ENCODE results near the gene CHTF18. TPM values are rescaled to one million over a fixed set of nuclear protein-coding genes. Genes with fewer than 3 reads are reported as not detected.

CHTF18 gene
- total and polyA plus RNA-seq, 10 of the 15 experiments (the other 5 are each of a cell fraction or from before 2014, with no cell fraction given), result 1.6 to 87.8 (median 19.4) TPM

DNA sequence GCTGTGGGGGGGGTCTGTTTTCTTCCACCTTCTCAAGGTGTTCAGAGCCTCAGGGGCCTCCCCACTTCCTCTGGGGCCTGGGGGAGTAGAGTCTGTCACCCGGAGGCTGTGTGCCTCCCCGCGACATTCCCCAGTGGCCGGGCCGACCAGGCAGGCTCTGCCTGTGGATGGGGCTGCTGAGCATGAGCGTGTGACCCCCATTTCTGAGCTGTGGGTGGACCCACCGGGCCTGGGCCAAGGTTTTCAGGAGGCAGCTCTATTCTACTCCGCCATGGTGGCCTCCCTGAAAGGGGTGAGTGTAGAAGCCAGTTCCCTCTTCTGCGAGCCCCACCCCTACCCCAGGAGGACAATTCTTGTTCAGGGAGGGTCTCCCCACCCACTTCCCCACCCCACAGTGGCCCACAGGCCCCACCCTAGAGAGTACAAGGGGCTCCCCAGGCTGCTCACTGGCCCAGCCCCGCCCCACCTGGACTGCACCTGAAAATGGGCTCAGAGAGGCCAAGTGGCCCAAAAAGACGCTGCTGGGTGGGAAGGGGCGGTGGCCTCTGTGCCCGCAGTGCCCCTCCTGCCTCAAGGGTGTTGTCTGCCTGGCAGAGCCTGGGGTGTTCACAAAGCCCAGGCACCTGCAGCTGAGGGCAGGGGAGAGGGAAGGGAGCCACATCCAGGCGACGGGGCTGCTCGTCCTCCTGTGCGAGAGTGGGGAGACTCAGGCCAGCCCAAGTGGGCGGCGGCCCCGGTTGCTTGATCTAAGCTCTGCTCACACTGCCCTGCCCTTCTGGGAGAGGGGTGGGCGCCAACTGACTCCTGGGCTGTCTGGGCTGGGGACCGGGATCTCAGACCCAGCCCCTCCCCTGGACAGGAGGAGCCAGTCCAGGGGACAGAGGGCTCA, 26.6 kb upstream of the CHTF18 start:
- H3K4me2 ChIP-seq (ENCODE audit: control insufficient read depth, insufficient read depth), result no peak overlapping the region
- no peak overlapping the region for H3K4me3 ChIP-seq
- in situ Hi-C loops (cut with MboI), result no loop called here
- TF ChIP-seq JUNB (IDR thresholded peaks at IDR 0.05) (no peak), SREBF1 (IDR thresholded peaks at IDR 0.05; ENCODE audit: low read length) (no peak), ZSCAN29 (IDR thresholded peaks at IDR 0.05) (no peak), CBX5 (IDR thresholded peaks at IDR 0.05; ENCODE audit: low read depth) (no peak), FOXM1 (IDR thresholded peaks at IDR 0.05; ENCODE audit: low read depth, low read length) (no peak), ZNF24 (IDR thresholded peaks at IDR 0.05) (no peak), GABPA (IDR thresholded peaks at IDR 0.05; ENCODE audit: low read depth) (no peak), TCF12 (IDR thresholded peaks at IDR 0.05; ENCODE audit: low read depth, low read length) (no peak), MTA2 (IDR thresholded peaks at IDR 0.05; ENCODE audit: low read depth) (no peak), ZNF622 (IDR thresholded peaks at IDR 0.05) (no peak), SIX5 (IDR thresholded peaks at IDR 0.05; ENCODE audit: low read depth, low read length, severe bottlenecking) (no peak)
- TF ChIP-seq, protein P1, sequence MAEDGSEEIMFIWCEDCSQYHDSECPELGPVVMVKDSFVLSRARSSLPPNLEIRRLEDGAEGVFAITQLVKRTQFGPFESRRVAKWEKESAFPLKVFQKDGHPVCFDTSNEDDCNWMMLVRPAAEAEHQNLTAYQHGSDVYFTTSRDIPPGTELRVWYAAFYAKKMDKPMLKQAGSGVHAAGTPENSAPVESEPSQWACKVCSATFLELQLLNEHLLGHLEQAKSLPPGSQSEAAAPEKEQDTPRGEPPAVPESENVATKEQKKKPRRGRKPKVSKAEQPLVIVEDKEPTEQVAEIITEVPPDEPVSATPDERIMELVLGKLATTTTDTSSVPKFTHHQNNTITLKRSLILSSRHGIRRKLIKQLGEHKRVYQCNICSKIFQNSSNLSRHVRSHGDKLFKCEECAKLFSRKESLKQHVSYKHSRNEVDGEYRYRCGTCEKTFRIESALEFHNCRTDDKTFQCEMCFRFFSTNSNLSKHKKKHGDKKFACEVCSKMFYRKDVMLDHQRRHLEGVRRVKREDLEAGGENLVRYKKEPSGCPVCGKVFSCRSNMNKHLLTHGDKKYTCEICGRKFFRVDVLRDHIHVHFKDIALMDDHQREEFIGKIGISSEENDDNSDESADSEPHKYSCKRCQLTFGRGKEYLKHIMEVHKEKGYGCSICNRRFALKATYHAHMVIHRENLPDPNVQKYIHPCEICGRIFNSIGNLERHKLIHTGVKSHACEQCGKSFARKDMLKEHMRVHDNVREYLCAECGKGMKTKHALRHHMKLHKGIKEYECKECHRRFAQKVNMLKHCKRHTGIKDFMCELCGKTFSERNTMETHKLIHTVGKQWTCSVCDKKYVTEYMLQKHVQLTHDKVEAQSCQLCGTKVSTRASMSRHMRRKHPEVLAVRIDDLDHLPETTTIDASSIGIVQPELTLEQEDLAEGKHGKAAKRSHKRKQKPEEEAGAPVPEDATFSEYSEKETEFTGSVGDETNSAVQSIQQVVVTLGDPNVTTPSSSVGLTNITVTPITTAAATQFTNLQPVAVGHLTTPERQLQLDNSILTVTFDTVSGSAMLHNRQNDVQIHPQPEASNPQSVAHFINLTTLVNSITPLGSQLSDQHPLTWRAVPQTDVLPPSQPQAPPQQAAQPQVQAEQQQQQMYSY (CRISPR knock-in tag; IDR thresholded peaks at IDR 0.05), result no peak
- TF ChIP-seq, protein P2, sequence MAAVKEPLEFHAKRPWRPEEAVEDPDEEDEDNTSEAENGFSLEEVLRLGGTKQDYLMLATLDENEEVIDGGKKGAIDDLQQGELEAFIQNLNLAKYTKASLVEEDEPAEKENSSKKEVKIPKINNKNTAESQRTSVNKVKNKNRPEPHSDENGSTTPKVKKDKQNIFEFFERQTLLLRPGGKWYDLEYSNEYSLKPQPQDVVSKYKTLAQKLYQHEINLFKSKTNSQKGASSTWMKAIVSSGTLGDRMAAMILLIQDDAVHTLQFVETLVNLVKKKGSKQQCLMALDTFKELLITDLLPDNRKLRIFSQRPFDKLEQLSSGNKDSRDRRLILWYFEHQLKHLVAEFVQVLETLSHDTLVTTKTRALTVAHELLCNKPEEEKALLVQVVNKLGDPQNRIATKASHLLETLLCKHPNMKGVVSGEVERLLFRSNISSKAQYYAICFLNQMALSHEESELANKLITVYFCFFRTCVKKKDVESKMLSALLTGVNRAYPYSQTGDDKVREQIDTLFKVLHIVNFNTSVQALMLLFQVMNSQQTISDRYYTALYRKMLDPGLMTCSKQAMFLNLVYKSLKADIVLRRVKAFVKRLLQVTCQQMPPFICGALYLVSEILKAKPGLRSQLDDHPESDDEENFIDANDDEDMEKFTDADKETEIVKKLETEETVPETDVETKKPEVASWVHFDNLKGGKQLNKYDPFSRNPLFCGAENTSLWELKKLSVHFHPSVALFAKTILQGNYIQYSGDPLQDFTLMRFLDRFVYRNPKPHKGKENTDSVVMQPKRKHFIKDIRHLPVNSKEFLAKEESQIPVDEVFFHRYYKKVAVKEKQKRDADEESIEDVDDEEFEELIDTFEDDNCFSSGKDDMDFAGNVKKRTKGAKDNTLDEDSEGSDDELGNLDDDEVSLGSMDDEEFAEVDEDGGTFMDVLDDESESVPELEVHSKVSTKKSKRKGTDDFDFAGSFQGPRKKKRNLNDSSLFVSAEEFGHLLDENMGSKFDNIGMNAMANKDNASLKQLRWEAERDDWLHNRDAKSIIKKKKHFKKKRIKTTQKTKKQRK (IDR thresholded peaks at IDR 0.05; ENCODE audit: low read depth, low read length), result no peak
- TF ChIP-seq, protein P3, sequence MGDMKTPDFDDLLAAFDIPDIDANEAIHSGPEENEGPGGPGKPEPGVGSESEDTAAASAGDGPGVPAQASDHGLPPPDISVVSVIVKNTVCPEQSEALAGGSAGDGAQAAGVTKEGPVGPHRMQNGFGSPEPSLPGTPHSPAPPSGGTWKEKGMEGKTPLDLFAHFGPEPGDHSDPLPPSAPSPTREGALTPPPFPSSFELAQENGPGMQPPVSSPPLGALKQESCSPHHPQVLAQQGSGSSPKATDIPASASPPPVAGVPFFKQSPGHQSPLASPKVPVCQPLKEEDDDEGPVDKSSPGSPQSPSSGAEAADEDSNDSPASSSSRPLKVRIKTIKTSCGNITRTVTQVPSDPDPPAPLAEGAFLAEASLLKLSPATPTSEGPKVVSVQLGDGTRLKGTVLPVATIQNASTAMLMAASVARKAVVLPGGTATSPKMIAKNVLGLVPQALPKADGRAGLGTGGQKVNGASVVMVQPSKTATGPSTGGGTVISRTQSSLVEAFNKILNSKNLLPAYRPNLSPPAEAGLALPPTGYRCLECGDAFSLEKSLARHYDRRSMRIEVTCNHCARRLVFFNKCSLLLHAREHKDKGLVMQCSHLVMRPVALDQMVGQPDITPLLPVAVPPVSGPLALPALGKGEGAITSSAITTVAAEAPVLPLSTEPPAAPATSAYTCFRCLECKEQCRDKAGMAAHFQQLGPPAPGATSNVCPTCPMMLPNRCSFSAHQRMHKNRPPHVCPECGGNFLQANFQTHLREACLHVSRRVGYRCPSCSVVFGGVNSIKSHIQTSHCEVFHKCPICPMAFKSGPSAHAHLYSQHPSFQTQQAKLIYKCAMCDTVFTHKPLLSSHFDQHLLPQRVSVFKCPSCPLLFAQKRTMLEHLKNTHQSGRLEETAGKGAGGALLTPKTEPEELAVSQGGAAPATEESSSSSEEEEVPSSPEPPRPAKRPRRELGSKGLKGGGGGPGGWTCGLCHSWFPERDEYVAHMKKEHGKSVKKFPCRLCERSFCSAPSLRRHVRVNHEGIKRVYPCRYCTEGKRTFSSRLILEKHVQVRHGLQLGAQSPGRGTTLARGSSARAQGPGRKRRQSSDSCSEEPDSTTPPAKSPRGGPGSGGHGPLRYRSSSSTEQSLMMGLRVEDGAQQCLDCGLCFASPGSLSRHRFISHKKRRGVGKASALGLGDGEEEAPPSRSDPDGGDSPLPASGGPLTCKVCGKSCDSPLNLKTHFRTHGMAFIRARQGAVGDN (IDR thresholded peaks at IDR 0.05), result no peak
- BruUV-seq (replicated peaks), result no TSS peak
- ChIA-PET RAD21 (ENCODE audit: unreplicated experiment) (no interaction called here), SMC1A (ENCODE audit: uncharacterized antibody, unreplicated experiment) (no interaction called here), CTCF (no interaction called here), POLR2A (no interaction called here)
- H2AFZ ChIP-seq (ENCODE audit: control insufficient read depth, low read depth, low read length), result no peak overlapping the region
- no peak overlapping the region for H3K27ac ChIP-seq (ENCODE audit: control insufficient read depth, insufficient read depth)
- H4K20me1 ChIP-seq (ENCODE audit: control insufficient read depth, insufficient read depth), result no peaks in the 10 kb centered on the region
- H3K9ac ChIP-seq (ENCODE audit: control insufficient read depth, insufficient read depth, low read length), result no peak overlapping the region
- no peak for DNase-seq (ENCODE audit: low read depth, low spot score)
- no peaks in the 10 kb centered on the region; the same call in 2 of the 3 replicates for H3K9me3 ChIP-seq (replicated peaks; ENCODE audit: control insufficient read depth, insufficient read depth, low read length)
- no peaks in the 10 kb centered on the region for H3K79me2 ChIP-seq (ENCODE audit: control insufficient read depth, insufficient read depth, low read length)
- WGBS (ENCODE audit: insufficient coverage, insufficient replicate concordance, low lambda C conversion rate, missing lambda C conversion rate), result 29% methylated on average over 20 of the region's 22 CpGs
- no peaks in the 10 kb centered on the region for H3K36me3 ChIP-seq (ENCODE audit: control insufficient read depth in 2 of 2, insufficient read depth in 2 of 2, low read length in 1 of 2)
- no peak for ATAC-seq
- no peak for FAIRE-seq
- intact Hi-C loops (cut with micrococcal nuclease; ENCODE audit: unreplicated experiment), result no loop called here
- H3K4me1 ChIP-seq (ENCODE audit: control insufficient read depth, insufficient read depth, low read length), result no peaks in the 10 kb centered on the region
- no peaks in the 10 kb centered on the region for H3K27me3 ChIP-seq (replicated peaks in 1 of 2; ENCODE audit: control insufficient read depth in 2 of 2, insufficient read depth in 2 of 2, low read length in 1 of 2)

Measured in GM12878 (cell line).